ENCODE data around the gene PEX7.
"Not testable (repeated sequence)": the region's sequence is repeated elsewhere in the genome, so short reads cannot be mapped to it uniquely, and the experiment has no call there.

Gene PEX7

DNA sequence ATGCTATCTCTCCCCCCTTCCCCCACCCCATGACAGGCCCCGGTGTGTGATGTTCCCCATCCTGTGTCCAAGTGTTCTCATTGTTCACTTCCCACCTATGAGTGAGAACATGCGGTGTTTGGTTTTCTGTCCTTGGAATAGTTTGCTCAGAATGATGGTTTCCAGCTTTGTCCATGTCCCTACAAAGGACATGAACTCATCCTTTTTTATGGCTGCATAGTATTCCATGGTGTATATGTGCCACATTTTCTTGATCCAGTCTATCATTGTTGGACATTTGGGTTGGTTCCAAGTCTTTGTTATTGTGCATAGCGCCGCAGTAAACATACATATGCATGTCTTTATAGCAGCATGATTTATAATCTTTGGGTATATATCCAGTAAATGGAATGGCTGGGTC, 24.1 kb downstream of the PEX7 start:
- DNase-seq, result not testable (repeated sequence)

DNA sequence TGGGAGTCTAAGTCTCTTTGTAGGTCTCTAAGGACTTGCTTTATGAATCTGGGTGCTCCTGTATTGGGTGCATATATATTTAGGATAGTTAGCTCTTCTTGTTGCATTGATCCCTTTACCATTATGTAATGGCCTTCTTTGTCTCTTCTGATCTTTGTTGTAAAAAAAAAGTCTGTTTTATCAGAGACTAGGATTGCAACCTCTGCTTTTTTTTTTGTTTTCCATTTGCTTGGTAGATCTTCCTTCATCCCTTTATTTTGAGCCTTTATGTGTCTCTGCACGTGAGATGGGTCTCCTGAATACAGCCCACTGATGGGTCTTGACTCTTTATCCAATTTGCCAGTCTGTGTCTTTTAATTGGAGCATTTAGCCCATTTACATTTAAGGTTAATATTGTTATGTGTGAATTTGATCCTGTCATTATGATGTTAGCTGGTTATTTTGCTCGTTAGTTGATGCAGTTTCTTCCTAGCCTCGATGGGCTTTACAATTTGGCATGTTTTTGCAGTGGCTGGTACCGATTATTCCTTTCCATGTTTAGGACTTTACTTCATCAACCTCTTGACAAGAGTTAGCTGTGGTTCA, 27.7 kb downstream of the PEX7 start:
- DNase-seq, result not testable (repeated sequence)

DNA sequence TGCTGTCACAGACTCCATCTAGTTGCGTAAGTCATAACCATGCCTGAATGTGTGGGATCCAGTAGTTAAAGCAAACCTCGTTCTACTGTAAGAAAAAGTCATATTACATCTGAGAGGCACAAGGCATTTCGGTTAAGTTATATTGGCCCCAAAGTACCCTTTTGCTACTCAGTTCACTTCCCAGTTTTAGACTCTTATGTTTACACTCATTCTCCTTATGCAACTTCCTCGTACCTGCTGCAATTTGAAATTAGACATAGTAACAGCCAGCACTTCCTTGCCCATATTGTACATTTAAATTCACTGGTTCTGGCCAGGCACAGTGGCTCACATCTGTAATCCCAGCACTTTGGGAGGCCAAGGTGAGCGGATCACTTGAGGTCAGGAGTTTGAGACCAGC, 37.0 kb downstream of the PEX7 start:
- no peak for DNase-seq

DNA sequence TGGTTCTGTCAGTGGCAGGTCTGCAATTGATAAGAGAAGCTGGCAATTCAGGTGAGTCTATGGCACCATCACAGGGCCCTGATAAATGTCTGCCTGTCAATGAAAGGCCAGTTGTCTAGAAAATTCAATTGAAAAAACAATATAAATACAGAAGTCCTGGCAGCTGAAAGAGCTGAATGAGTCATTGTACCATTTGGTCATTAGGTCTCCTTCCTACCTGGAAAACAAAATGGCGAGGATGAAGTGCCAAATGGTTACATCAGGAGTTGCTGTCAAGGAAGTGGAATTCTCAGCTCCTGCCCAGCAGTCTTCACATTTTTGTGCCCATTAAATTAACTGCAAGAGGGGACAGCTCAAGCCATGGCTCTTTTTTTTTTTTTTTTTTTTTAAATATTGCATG, 37.7 kb downstream of the PEX7 start:
- no peak for DNase-seq

DNA sequence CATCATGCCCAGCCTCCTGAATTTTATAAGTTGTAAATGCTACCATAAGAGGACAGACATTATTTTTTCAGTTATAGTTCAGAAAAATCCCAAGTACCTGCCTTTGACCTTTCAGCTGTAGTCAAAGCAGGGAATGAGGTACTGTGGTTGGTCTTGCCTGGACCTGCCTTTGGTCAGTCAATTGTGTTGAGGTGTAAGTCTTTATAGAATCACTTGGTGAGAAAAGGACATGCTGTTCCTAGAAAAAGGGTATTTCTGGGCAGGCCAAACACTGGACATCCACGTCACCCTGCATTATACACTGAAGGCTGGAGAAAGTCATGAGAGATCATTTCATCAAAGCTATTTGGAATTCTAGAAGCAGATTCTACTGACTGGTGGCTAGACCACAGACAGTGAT, 40.3 kb downstream of the PEX7 start:
- DNase-seq, result no peak

DNA sequence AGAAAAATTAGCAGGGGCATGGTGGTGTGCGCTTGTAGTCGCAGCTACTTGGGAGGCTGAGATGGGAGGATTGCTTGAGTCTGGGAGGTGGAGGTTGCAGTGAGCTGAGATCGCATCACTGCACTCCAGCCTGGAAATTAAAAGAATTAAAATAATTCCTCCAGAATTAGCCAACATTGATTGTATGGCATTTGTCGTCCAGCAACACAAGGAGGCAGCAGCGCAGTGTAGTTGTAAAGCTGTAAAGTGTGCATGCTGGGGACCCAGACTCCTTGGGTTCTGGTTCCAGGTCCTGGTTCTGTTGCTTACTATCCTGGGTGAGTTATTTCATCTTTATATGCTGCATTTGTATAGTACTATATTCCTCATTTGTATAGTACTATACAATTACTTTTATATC, 41.4 kb downstream of the PEX7 start:
- DNase-seq, result no peak

DNA sequence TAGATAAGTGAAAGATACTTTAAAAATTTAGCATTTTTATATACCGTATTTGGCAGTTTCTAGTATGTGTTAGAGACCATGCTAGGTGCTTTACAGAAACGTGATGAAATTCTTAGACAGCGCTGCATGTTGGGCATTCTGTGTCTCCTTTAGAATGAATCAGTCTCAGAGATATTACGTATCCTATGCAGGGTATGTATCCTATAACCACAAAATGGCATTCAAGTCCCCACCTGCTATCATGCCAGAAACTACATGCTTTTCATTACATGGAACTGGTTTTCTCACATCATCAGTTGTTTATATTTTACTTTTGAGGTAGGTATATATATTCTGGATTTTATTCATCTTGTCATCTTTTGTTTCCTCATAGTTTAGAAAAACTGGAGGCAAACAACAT, 42.3 kb downstream of the PEX7 start:
- DNase-seq, result no peak

DNA sequence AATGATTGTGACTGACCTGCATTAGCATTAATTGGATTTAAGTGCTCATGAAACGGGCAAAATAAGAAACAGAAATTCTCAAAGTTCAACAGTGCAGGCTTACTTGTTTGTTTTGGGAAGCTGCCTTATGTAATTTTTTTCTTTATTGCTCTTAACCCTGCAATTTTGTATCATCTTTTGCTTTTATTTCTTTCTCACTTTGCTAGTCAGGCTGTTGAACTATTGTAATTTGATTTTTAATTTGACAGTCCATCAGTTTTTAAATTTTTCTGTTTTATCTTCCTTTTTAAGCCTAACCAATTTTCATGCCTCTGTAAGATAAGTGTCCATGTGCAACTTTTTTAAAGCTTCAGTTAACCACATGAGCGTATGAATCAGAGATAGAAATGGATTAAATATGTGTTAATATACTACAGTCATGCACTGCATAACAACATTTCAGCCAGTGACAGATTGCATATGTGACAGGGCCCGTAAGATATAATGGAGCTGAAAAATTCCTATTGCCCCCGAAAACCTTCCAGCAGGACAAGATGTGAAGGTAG, 44.6 kb downstream of the PEX7 start:
- DNase-seq, result no peak

DNA sequence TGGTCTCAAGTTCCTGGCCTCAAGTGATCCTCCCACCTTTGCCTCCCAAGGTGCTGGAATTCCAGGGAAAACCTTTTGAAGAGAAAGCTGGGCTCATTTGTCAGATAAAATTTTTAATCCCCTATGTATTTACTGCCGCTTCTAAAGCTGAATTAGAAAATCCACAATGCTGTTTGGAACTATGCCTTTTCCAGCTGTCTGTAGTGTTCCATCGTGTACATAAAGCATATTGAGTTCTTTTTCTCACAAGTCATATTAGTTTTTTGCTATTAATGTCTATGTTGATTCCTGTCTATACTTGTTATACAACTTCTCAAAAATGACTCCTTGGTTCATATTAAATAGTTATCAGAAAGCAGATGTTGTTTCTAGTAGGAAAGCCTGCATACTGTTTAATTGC, 47.1 kb downstream of the PEX7 start:
- no peak for DNase-seq

DNA sequence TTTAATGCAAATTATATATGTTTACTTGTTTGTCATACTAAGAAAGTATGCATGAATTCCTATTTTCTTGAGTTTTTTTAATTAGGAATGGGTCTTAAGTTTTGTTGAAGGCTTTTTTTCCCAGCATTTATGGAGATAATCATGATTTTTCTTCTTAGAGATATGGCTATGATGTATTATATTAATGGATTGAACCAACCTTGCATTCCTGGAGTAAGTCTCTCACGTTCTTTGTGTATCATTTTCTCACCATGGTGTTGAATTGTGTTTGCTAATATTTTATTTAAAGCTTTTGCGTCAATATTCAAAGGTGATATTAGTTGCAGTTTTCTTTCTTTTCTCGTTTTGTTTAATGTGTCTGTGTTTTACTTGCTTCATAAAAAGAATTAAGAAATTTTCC, 51.4 kb downstream of the PEX7 start:
- no peak for DNase-seq

DNA sequence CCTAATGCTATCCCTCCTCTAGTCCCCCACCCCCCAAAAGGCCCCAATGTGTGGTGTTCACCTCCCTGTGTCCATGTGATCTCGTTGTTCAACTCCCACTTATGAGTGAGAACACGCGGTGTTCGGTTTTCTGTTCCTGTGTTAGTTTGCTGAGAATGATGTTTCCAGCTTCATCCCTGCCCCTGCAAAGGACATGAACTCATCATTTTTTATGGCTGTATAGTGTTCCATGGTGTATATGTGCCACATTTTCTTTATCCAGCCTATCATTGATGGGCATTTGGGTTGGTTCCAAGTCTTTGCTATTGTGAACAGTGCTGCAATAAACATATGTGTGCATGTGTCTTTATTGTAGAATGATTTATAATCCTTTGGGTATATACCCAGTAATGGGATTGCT, 54.1 kb downstream of the PEX7 start:
- DNase-seq, result not testable (repeated sequence)

DNA sequence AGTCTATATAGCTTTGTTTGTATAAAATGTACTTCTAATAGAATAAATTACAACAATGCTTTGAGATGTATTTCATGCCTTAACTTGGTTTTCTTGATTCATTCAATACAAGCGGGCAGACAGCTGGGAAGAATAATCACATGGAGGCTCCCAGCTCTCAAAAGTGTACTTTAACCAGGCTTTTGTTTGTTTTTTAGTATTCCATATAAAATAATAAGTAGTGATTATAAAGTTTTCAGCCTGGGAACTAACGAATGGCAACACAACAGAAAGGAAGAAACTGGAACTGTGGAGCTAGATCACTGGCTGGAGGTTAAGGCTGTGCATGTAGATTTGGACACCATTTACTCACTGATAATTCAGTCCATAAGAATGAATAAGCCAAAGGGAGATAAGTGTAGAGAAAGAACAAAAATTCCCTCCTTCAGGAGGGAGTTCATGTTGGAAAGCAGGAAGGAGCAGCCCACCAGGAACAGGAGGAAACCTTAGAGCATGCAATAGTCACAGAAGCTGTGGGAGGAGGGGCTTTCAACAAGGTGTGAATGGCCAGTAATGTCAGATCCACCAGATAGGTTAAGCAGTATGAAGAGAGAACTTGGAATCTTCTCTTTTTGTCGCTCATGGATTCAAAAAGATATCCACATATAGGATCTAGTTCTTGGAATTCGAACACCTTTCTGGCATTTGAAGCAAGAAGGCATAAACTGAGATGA, 58.5 kb downstream of the PEX7 start:
- no peak for DNase-seq

DNA sequence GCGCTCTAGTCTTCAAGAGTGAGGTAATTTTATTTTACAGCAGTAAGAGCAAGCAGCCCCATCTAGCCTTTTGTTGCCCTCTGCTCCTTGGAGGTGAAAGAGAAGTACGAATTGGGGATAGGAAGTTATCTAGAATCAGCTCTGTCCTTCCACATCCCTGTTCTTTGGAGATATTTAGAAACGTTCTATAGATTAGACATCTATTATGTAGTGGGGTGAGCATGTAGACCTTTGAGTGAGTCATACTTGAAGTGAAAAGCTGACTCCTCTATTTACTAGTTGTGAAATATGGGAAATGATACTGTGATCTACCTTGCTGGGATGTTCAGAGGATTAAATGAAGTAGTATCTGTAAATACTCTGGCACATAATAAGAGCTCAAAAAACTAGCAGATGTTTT, 63.7 kb downstream of the PEX7 start:
- DNase-seq, result no peak

DNA sequence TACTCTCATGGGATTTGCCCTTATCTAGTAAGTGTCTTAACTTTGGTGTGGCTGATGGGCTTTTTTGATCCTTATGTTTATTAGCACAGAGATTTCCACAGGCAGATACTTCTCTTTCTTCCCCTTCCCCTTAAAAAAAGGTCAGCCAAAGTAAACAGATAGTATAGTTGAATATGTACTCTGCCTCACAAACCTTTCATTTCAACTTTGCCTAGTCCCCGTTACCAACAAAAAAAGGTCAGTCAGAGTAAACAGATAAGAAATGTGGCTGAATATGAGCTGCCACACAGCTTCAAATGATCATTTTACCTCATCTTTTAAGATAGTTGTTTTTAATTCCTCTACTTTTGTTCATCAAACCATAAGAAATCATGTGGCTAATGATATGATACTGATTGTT, 65.6 kb downstream of the PEX7 start:
- no peak for DNase-seq

DNA sequence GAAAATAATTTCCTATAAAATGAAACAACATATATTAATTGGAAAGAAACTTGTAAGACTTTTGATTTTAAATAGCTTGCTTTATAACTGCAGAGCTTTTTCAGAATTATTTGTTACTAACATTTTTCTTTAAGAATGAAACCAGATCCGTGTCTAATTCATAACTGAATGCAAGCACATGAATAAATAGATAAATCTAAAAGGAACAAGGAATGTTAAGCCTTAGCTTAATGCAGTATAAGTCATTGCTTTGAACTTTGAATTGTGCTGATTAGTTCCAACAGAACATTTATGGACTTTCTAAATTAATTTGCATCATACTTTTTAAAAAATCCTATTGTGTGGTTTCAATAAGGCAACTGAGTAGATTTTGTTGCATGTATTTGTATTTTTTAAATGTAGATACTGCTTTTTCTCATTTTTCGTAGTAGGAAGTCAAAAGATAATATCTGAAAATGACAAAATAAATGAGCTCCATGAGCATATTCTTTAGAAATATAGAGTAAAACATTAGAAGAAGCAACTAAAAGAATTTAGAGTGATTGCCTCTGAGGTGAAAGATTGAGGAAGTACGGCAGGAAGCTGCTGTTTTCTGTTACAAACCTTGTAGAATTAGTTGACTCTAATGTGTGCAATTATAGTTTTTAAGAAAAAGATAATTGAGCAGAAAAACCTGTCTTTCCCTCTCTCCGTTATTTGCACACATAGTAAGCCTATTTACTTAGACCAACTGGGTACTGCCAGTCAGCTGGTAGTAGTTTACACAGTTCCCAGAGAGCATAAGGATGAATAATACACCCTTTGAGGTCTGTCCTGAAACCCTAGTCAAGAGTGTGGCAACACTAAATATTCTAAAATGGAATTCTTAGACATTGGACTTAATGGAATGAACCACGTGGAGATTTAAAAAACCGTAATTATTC, 67.1 kb downstream of the PEX7 start:
- DNase-seq, result no peak

DNA sequence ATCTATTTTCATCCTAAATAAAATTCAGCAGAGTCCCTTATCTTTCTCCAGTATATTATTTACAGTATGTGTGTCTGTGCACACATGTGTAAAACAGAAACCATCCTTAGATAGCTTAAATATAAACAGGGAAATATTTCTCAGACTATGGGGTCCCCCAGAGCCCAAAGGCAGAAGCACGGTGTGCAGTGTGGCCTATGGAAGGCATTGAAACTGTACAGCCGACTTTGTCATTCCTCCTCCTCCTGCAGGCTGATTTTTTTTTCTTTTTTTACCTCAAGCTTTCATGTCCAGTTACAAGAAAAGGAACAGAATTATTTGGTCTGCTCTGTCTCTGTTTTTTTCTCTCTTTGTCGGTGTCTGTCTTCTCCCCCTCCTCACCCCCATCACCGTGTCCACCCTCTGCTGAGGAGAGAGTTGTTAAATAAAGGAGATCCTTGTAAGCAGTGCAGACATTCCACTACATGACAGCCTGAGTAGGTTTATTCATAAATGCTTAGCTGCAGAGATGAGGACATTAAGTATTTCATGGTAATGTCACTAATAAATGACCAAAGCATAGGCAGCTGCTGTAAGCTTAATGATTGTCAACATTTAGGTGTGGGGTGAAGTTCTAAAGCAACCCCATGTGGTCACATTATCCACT, 67.9 kb downstream of the PEX7 start:
- no peak for DNase-seq

DNA sequence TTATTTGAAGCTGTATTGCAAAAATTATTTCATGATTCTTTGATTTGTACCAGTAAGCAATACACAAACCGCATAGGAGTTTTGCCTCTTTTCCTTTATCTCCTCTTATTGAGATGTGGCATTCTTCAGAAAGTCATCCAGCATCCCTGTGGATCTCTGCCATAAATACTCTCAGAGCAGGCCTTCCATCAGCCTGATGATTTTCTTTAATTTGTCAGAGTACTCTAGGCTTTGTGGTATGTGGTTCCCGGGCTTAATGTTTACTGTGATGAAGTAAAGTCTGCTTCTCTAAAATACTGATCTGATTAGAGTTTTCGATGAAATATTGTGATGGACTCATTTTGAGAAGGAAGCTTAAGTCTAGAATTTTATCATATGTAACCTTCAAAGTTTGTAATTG, 68.6 kb downstream of the PEX7 start:
- DNase-seq, result no peak

DNA sequence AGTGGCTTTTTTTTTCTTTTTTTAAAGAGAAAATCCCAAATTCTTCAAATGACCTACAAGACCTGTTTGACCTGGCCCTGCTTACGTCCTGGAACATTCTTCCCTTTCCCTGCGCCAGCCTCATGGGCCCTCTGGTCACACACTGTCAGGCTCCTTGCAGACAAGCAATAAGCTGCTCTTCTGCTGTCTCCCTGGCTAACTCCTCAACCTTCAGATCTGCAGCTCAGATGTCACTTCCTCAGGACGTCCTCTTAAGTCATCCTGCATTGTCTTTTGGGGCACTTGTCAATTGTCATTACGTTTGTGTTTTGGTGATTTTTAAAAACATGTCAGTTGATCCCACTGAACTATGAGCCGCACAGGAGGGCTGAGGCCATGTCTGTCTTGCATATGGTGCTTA, 70.8 kb downstream of the PEX7 start:
- DNase-seq, result no peak

DNA sequence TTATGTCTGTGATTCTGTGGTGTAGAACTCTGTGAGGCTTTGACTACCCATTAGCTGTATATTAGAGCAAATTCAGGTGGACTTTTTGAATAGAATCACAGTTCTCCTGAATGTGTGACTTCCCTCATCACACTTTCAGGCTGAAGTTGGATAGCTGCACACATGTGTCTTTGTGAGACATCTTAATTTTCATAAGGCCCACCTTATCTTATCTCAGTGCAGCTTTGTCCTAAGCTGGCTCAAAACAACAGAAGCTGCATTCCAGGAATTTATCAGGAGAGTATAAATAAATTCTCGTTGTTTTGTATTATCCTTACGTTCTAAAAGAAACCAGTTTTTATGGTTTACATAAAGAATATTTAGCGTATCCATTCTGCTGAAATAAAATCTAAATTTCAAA, 73.5 kb downstream of the PEX7 start:
- no peak for DNase-seq

DNA sequence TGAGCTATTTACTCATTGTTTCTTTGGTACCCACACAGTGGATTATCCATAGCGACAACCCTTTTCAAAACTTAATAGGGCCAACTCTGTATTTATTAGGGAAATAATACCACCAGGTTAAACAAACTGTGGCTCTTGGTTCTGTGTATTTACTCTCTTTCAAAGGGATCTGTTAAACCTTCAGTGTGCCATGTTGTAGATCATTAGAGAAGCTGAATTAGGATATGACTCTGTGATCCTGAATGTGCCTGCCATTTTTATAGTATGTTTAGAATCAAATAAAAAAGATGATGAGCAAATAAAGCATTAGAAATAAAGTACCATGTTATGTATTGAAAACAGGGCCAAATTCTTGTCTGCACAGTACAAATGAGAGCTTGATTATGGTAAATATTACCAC, 74.7 kb downstream of the PEX7 start:
- DNase-seq, result no peak

DNA sequence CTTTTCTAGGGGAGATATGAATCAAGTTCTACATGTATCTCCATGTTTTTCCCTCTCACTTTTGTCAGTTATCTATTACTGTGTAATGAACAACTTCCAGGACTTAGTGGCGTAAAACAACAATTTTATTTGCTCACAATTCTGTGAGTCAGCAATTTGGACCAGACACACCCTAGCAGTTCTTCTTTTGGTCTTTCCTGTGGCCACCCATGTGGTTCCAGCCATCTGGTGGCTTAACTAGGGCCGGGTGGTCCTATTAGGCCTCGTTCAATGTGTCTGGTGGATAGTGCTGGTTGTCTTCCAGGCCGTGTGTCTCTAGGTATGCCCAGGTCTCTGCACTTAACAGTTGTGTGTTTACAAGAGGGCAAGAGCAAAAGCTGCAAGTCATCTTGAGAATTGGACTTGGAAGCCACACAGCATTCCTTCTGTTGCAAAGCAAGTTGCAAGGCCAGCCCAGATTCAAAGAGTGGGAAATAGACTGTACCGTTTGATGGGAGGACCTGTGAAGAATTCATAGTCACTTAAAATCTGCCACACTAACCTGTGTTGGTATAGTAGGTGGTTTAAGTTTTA, 78.9 kb downstream of the PEX7 start:
- DNase-seq, result no peak

DNA sequence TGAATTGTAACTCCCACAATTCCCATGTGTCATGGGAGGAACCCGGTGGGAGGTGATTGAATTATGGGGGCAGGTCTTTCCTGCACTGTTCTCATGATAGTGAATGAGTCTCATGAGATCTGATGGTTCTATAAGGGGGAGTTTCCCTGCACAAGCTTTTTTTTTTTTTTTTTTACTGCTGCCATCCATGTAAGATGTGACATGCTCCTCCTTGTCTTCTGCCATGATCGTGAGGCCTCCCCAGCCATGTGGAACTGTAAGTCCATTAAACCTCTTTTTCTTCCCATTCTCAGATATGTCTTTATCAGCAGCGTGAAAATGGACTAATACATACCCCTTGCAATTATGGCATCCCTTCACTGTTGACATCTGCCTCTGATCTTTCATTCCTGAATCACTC, 82.1 kb downstream of the PEX7 start:
- not testable (repeated sequence) for DNase-seq

DNA sequence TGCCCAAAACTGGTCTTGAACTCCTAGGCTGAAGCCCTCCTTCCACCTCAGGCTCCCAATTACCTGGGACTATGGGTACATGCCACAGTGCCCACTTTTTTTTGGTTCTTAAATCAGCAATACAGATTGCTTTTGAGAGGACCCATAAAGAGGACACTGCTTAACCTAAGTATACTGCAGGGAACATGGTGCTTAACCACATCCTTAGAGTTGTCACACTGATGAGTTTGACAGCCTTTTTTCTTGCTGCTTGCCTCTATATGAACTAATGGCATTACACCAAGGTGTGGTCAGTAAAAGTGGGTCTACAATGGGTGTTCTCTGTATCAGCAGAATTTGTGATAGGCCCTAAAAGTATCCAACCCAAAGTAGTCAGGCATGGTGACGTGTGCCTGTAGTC, 92.6 kb downstream of the PEX7 start:
- DNase-seq, result no peak

Measured in CD4-positive, alpha-beta T cell treated with Interleukin-15 for 1 hour (primary cell).